GM12864 (cell line): Measurements from ENCODE around the gene GLYR1.

Source experiments
- DNase-seq: peaks from one replicate; pipeline ENCODE4 v3.0.0-alpha.2; 2011; ENCODE audit warnings: low read depth
- H3K4me3 ChIP-seq: 2 replicates; pipeline ENCODE4 v1.5.1; 2011; ENCODE audit warnings: mild to moderate bottlenecking, low read depth, low read length, control low read depth
- TF ChIP-seq, protein P1 (sequence below): IDR thresholded peaks from 2 replicates; pipeline ENCODE4 v1.5.1; 2011; ENCODE audit warnings: low read depth, mild to moderate bottlenecking, moderate library complexity, low read length, control low read depth, inconsistent platforms; ENCODE audit errors: missing control alignments

The GLYR1 gene

GRCh38 chr16:4850211-4850610 is 3.1 kb upstream of the GLYR1 start:
- no peak for DNase-seq
- TF ChIP-seq, protein P1, sequence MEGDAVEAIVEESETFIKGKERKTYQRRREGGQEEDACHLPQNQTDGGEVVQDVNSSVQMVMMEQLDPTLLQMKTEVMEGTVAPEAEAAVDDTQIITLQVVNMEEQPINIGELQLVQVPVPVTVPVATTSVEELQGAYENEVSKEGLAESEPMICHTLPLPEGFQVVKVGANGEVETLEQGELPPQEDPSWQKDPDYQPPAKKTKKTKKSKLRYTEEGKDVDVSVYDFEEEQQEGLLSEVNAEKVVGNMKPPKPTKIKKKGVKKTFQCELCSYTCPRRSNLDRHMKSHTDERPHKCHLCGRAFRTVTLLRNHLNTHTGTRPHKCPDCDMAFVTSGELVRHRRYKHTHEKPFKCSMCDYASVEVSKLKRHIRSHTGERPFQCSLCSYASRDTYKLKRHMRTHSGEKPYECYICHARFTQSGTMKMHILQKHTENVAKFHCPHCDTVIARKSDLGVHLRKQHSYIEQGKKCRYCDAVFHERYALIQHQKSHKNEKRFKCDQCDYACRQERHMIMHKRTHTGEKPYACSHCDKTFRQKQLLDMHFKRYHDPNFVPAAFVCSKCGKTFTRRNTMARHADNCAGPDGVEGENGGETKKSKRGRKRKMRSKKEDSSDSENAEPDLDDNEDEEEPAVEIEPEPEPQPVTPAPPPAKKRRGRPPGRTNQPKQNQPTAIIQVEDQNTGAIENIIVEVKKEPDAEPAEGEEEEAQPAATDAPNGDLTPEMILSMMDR: no peak
- no peak overlapping the region for H3K4me3 ChIP-seq

- H3K4me3 ChIP-seq: peak overlapping the region; percentile 88
- TF ChIP-seq, protein P1: no peak
- DNase-seq: no peak
Observed at GRCh38 chr16:4847774-4848587, 893 bp upstream of the GLYR1 start.

GRCh38 chr16:4846503-4846900 is 586 bp downstream of the GLYR1 start:
- no peak for DNase-seq
- H3K4me3 ChIP-seq: peak overlapping the region; percentile 88
- TF ChIP-seq, protein P1: no peak

DNA sequence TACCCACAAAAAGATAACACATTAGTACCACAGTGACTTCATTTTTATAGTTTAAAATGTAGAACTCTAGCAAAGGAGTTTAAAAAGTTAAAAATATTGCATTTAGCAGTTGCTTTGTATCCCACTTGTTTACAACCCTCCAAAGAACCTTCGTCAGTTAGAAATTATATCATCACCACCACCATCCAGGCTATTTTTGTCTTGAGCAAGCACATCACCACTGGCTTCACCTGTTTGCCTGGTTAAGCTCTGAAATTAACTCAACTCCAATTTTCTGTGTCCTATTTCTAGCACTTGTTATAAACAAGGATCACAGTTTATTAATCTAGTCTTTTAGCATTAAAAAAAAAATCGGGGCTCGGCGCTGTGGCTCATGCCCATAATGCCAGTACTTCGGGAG is 6.1 kb downstream of the GLYR1 start:
- DNase-seq: no peak

GRCh38 chr16:4839942-4840341 is 7.1 kb downstream of the GLYR1 start:
- DNase-seq: no peak
- TF ChIP-seq, protein P1: no peak
- no peak overlapping the region for H3K4me3 ChIP-seq

More for the DNA sequence above, 6.1 kb downstream of the GLYR1 start:
- TF ChIP-seq, protein P1: no peak
- H3K4me3 ChIP-seq: no peak overlapping the region

DNA sequence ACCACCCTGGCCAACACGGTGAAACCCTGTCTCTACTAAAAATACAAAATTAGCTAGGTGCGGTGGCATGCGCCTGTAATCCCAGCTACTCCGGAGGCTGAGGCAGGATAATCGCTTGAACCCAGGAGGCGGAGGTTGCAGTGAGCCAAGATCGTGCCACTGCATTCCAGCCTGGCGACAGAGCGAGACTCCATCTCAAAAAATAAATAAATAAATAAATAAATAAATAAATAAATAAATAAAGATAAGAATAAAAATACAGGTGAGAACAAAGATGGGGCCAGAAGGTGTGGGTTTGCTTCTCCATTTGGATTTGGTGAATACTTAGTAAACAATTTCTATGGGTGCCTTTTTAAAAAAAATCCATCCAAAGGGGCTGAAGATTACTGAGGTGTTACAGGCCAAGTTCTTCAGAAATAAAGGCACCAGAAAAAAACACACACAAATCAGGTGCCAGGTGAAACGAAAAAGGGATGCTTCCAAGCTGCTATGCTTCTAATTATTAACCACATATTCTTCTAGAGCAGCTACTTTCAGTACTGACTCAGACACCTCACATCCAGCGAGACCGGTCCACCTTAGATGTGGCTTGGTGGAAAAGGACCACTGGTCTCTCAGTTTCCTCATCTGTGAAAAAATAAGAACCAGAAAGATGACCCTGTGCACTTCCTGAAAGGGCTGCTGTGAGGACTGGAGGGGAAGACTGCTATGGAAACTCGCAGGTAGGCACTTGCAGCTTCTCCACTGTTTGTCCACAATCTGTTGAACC is 9.2 kb downstream of the GLYR1 start:
- DNase-seq: no peak
- TF ChIP-seq, protein P1: no peak
- H3K4me3 ChIP-seq: no peak overlapping the region
